Fibroblast of upper back skin (primary cell): ENCODE results near the gene DEFB132.

Source experiments
- DNase-seq: peaks from one replicate; pipeline ENCODE4 v3.0.0-alpha.2; 2013

The DEFB132 gene

DNA sequence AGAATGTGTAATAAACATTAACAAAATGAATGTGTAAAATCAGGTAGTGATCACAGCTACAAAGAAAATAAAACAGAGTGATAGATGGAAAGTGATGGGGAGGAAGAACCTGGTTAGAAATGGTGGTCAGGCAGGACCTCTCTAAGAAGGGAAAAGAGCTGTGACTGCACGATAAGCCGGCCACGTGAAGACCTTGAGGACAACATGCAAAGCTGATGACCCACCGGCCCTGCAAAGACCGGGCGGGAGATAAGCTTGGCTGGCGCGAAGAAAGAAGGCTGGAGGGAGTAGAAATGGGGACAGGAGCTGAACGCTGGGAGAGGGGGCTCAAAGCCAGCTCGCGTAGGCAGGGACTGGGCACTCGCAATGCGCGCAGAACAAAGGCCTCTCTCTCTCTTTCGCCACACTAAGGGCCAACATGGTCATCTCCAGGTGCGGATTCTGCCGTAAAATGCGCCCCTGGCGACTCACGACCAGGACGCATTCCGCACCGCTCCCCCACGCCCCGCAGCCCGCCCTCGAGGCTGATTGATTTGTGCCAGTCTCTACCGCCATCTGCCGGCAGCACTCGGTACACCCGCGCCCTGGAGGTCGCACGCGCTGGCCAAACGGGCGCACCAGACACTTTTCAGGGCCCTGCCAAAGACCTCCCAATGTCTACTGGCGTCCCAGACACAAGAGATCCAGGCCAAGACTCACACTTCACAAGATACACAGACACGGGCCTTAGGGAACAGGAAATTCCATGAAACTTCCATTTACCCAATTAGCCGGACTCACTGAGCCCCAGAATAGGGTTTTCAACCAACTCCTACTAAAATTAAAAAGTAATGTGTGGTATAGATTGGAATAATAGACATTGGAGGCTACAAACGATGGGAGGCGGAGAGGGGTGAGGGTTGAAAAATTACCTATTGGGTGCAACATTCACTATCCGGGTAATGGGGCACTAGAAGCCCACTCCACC is 9.4 kb downstream of the DEFB132 start:
- DNase-seq = peak; percentile 77

DNA sequence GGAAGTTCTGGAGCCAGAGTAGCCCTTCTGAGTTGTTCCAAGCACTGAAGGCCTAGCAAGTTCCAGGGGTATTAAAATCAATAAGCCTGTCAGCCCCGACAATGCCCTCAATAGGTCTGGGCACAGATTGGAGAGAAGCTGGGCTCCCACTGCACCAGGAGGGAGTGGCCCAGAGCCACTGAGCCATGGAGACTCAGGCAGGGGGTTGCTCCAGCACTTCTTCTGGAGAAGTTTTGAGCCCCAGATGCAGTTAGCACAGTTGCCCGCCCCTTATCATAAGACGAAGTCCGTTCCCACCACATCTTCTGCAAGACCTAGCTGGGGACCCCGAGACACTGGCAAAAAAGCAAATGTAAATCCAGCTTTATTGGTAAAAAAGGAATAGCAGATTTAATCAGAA is 13.0 kb downstream of the DEFB132 start:
- no peak for DNase-seq

DNA sequence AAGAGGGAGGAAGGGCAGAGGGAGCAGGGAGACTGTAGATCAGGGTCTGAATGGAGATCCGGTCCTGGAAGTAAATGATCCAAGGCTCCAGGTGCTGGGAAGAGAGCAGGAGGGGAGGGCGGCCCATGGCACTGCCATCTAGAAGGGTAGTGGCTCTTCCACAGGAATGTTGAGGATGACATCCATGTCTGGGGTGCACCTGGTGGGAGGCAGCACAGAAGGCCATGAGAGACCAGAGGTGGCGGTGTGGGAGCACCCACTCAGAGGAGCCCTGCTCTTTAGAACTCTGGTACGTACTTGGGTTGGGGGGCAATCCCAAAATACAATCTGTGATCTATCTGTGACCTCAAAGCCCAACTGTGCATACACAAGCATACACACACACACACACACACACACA is 13.5 kb downstream of the DEFB132 start:
- no peak for DNase-seq

DNA sequence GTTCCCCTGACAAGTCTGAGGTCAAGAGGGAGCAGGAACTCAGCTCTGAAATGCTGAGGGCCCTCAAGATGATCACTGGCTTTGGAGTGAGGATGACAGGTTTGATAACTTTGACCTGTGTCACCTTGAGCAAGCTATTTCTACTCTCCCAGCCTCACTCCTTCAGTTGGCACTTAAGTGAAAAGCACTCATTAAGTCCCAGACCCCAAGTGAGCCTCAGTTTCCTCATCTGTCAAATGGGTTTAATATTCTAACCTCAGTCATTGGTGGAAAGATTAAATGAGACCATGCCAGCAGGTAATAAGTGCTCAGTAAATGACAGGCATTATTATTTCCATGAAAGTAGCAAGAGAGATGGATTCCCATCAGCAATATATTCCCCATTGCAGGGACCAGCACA is 14.0 kb downstream of the DEFB132 start:
- no peak for DNase-seq

DNA sequence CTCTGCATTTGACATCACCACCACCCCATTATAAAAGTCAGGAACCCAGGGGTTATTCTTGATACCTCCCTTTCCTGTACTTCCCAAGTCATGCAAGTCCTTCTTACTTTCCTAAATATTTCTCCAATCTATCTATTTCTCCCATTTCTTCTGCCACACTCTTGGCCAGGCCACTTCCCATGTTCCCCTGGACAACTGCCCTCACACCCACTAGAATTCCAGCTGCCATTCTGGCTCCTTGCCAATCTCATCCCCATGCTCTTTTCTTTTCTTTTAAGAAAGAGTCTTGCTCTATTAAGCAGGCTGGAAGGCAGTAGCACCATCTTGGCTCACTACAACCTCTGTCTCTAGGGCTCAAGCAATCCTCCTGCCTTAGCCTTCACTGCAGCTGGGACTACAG is 15.2 kb downstream of the DEFB132 start:
- DNase-seq = no peak

DNA sequence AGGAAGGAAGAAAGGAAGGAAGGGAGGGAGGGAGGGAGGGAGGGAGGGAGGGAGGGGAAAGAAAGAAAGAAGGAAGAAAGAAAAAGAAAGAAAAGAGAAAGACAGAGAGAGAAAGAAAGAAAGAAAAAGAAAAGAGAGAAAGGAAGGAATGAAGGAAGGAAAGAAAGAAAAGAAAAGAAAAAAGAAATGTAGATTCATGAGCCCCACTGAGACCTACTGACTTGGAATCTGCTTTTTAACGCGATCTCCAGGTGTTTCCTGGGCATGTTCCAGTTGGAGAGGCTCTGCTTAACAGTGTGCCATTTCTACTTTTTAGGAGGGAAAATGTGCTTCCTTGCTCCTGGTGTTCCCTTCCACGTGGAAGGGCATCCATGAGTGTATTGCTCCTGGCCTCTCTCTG is 16.4 kb downstream of the DEFB132 start:
- no peak for DNase-seq

DNA sequence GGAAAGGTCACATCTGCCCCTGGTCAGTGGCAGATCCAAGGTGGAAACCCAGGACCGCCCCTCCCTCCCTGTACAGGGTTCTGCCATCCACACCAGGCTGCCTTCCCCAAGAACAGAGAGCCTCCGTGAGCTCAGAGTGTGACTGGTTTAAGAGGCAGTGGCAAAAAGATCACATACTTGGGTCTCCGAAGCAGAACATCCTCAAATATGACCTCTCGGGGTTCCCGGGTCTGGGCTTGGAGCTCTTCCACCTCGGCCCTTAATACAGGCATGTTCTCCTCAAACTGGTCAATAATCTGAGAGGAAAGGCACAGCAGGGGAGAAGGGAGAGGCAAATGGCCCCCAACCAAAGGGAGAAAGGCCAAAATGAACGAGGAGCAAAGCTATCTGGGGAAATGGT is 18.3 kb downstream of the DEFB132 start:
- no peak for DNase-seq

DNA sequence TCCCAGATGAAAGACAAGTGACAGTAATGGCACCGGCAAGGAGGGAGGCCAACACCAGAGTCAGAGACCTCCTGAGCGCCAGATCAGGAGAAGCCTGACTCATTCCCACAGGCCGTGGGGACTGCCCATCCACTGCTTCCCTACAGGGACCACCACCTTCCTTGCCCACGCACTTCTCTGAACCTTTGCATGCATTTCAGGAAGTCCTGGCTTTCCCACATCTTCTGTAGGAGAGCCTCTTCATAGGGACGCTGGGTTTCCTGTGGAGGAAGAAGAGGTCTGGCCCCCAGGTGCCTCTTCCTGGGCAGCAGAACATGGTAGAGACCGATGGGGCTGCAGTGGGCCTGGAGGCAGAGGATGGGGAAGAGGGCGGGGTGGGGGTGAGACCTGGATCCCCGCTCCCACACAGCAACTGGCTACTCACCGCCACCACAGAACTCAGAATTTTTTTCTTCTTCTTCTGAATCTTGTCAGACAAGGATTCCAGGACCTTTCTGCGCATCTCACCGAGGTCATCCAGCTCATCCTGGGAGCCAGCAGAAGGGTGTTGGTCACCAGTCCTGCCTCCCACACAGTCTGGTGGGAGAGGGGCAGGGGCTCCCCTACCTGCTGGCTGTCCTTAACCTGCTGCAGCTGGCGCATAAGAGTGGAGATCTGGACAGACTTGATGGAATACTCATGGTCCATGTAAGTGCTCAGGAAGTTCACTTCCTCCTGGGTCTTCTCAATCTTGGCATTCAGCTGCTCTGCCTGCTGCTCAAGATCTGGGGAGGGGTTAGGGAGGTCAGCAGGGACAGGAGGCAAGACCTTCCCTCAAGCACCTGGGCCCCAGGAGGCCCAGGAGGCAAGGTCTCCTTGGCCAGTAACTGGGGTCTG is 19.3 kb downstream of the DEFB132 start:
- no peak for DNase-seq

DNA sequence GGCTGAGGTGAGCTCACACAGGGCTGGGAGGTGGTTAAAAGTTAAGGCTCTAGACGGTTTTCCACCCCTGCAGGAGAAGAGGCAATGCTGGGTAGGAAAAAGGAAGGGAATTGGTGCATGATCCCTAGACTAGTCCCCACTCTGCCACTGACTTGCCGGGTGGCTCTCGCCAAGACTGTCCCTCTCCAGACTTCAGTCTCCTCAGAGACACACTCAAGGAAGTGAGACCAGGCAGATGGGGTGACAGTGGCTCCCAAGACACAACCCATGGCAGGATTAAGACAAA is 19.9 kb downstream of the DEFB132 start:
- no peak for DNase-seq

DNA sequence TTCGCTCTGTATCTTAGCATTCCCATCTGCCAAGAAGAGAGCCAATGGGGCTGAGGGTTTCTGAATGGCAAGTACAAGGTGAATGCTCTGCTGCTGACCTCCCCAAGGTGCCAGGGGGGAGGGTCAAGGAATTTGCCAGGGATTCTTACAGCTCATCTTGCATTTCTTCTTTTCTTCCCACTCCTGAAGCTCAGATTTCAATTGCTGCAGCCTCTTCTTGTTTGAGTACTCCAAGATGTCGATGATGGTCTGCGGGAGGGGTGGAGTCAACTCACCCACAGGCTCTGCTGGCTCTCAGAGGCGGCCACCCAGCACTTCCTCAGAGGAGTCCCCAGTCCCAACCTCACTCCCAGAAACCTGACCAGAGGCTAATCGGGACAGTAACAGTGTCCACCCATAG is 20.7 kb downstream of the DEFB132 start:
- DNase-seq = no peak

DNA sequence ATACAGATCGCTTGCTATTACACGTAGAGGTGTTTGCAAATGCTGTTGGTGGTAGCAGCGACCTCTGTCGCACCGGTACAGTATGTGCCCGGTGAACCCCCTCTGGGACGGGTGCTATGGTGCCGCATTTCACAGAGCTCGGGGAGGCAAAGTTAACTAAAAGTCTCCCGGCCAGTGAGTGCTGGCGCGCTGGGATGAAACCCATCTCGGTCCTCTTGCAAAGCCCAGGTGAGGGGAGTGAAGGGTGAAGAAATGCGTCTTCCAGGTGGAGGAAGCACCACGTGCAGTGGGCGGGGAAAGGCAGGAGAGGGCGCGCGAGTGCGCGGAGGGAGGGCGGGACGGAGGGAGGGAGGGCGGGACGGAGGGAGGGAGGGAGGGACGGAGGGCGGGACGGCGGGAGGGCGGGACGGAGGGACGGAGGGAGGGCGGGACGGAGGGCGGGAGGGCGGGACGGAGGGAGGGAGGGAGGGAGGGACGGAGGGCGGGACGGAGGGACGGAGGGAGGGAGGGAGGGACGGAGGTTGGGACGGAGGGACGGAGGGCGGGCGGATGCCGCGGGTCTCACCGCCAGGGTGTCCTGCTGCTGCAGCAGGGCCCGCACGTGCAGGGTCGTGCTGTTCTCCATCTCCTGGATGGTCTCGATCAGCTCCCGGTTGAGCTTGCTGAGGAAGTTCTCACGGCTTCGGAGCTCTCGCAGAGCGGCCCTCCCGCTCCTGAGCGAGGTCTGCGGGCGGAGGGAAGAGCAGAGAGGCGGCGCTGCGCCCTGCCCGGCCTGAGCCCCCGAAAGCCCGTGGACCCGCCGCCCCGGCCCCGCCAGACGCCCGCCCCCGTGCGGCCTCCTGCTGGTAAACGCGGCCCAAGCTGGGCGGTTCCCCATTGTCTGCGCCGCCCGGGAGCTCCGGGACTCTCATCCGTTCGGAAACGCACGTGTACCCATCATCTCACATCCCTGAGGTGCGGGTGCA is 21.4 kb downstream of the DEFB132 start:
- DNase-seq = peak; percentile 14

DNA sequence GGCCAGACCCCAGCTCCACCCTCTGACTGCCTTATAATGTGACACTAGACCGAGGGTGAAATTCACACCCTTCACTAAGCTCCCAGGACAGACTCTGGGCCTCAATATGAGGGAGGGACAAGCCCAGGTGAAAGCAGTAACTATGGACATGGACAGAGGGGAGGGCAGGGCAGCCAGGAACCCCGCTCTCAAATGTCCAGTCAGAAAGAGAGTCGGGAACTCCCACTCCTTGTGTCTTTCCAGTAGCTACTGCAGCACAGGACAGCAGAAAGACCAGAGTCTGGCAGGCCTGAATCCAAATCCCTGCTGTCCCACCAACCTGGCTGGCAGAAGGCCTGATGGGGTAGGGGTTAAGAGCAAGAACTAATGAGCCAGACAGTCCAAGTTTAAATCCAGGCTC is 26.6 kb downstream of the DEFB132 start:
- no peak for DNase-seq

DNA sequence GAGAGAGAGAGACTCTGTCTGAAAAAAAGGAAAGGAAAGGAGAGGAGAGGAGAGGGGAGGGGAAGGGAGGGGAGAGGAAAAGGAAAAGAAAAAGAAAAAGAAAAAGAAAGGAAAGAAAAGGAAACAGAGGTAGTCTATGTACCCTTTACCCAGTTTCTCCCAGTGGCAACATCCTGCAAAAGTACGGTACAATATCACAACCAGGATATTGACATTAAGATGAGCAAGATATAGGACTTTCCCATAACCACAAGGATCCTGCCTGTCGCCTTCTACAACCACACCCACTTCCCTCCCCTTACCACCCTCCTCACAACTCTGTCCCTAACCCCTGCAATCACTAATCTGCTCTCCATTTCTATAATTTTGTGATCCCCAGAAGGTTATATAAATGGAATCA is 29.0 kb downstream of the DEFB132 start:
- no peak for DNase-seq

DNA sequence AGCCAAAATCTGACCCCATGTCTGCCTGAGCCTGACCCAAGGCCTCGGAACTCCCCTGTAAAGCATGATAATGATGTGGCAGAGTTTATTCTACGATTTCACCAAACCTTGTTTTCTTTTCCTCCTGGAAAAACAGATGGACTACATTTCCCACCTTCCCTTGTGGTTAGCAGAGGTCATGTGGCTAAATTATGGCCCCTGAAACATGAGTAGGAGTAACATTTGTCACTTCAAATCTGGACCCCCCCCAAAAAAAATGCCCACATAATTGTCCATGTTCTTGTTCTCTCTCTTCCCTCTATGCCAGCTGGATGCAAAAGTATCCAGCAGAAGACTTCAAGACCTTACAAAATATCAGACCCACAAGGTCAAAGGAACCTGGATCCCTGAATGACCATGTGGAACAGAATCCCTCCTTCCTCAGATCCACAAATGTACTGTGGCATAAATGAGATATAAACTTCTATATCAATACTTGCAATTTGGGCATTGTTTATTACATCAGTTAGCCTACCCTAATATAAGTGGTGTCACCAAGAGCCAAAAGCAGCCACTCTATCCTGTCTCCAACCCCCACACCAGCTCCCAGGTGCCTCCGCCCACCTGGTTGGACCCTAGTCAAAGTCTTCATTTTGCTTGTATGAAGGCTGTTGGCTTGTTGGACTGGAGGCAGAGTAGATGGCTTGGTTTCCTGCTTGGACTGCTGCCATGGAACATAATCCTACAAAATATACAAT is 31.6 kb downstream of the DEFB132 start:
- DNase-seq = no peak

DNA sequence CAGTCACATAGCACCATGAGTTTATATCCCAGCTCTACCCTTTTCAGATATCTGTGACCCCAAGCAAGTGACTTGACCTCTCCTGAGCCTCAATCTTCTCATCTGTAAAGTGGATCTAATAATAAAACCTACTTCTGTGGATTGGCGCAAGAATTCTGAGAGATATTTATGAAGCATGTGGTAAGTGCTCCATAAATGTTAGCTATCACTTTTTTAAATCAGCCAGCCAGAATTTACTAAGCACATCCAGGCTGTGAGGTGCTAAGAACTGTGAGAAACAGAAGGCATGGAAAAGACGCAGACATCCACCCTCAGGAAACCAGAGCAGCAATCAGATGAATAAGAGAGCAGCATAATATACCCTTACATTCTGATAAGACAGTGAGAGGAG is 32.2 kb downstream of the DEFB132 start:
- no peak for DNase-seq

DNA sequence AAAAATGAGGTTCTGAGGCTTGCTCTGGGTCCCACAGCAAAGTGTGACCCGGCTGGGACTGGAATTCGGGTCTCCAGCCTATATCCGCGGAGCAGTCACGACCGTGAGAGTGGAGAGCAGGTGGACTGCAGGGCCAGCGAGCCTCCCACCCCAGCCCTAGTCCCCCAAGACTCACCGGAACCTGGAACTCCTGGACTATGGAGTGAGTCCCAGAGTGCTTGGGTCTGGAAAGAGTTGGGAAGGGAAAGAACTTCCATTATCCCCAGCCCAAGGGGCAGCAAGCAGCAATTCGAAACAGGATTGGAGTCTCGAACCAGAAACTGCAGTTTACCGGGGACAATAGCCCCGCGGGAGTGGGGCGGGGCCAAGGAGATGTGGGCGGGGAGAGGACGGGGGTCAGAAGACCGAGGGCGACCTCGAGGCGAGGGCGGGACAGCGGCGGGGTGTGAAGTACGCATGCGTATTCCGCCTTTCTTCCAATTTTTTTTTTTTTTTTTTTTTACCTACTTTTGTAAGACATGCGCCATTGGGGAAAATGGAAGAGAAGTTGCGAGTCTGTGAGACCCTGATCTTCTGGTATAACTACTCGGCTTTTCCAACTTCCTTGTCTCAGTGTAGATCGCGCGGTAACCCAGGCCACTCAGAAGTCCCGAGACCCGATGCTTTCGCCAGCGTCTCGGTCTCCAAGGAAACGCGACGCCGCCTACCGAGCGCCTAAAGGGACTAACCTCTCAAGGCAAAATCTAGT is 32.7 kb downstream of the DEFB132 start, which contains the start of gene C20orf96:
Gene C20orf96, minus strand, starts transcription at position 667 of the 748 bp plus-strand sequence. Its CDS starts 140 bp downstream, at position 527.
- peak; percentile 94 for DNase-seq

DNA sequence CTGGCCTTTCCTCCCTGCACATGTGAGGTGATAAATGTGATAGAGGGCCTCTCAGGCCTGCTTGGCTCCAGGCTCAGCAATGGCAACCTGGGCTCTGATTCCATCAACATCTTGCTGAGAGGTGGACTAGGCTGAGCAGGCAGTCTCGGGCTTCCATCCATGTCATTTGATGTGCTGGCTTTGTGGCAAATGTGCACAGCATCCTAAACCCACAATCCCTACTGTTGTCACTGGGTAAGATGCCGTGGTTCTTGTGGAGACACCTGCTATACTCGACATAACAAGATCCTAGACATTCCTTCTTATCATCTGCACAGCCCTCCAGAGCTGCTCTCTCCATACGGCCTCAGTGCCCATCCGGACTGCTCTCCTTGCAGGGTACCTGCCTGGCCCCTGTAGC is 37.1 kb downstream of the DEFB132 start:
- DNase-seq = no peak

DNA sequence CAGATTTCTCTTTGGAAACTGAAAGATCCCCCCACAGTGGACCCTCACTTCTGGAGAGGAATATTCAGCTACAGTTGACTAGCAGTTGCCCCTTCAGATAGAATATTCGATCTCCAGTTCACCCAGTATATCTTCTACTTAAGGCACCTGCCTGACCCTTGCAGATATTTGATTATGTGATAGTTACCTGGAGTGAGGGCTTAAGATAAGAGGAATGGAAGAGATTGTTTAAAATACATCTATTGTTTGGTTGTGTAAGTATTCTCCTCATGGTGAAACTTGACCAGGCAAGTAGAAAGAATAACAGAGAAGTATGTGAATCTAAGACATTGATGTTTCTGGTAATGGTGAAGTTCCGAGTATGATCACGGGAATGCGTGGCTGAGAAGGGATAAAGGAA is 38.3 kb downstream of the DEFB132 start:
- DNase-seq = no peak

DNA sequence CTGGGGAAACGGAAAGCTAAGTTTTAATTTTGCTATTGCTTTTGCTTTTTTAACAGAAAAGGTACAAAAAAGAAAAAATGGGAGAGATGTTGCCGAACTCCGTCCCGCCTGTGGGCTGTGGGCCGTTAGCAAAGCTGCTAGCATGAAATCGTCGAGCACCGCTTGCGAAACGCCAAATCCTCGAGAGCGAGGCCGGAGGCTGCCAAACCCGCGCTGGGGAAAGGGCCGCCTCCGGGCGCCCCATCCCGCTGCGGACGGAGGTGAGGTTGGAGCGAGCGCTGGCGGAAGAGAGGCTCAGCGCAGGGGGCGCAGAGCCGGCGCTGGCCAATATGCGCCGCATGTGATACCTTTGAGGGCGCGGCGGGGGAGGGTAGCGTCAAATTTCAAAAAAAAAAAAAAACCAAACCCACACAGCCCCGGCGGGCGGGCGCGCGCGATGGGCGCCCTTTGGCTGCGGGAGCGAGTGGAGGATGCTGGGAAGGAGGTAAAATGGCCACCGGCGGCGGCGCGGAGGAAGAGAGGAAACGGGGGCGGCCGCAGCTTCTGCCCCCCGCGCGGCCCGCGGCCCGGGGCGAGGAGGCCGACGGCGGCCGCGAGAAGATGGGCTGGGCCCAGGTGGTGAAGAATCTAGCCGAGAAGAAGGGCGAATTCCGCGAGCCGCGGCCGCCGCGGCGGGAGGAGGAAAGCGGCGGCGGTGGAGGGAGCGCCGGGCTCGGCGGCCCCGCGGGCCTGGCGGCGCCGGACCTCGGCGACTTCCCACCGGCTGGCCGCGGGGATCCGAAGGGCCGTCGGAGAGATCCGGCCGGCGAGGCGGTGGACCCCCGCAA is 39.8 kb downstream of the DEFB132 start, which contains the start of gene ZCCHC3:
Gene ZCCHC3, plus strand, starts transcription at position 473 of the 827 bp plus-strand sequence. Its CDS starts 17 bp downstream, at position 490.
- peak; percentile 95 for DNase-seq
